ENCODE measurements around the gene PDXDC1. TPM values are rescaled to one million over a fixed set of nuclear protein-coding genes. Genes with fewer than 3 reads are reported as not detected.
"Not testable (repeated sequence)": the region's sequence is repeated elsewhere in the genome, so short reads cannot be mapped to it uniquely, and the experiment has no call there.

PDXDC1 gene
- total RNA-seq, 2 donors from 2014 or later: 79.1 to 97.4 TPM

DNA sequence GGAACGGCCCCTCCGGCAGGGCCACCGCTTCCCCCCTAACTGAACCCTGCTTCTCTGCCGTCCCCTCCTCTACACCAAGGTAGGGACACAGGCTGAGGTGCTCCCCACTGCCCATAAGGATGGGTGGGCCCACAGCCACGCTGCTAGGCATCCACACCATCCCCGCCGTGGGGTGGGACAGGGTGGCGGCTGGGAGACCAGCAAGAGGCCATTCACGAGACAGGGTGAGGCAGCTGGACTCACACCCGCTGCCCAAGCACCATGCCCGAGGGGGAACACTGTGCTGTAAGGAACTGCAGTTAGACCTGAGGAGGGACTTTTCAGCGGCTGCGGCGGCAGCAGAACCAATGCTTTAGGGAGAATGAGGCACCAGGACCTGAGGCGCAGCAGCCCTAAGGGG lies 166.8 kb downstream of the PDXDC1 start:
- Histone ChIP-seq H3K27me3 (replicated peaks; ENCODE audit: insufficient read depth) (no peaks in the 10 kb centered on the region), H3K9me3 (no peaks in the 10 kb centered on the region), H3K4me1 (ENCODE audit: control insufficient read depth in 1 of 2, low read depth in 2 of 2) (peaks cover 29 to 51% of the 10 kb centered on the region in 2 donors), H3K27ac (peak overlapping the region; percentile 80 to 99), H3K4me3 (peak overlapping the region; percentile 68), H3K36me3 (no peaks in the 10 kb centered on the region)
- DNase-seq (ENCODE audit: low spot score) (no peak), ATAC-seq (ENCODE audit: insufficient number of reproducible peaks, low FRiP score, low read depth) (no peak)
- TF ChIP-seq, protein P1, sequence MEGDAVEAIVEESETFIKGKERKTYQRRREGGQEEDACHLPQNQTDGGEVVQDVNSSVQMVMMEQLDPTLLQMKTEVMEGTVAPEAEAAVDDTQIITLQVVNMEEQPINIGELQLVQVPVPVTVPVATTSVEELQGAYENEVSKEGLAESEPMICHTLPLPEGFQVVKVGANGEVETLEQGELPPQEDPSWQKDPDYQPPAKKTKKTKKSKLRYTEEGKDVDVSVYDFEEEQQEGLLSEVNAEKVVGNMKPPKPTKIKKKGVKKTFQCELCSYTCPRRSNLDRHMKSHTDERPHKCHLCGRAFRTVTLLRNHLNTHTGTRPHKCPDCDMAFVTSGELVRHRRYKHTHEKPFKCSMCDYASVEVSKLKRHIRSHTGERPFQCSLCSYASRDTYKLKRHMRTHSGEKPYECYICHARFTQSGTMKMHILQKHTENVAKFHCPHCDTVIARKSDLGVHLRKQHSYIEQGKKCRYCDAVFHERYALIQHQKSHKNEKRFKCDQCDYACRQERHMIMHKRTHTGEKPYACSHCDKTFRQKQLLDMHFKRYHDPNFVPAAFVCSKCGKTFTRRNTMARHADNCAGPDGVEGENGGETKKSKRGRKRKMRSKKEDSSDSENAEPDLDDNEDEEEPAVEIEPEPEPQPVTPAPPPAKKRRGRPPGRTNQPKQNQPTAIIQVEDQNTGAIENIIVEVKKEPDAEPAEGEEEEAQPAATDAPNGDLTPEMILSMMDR (IDR thresholded peaks at IDR 0.05): no peak

GRCh38 chr16:15142107-15142890 lies 167.5 kb downstream of the PDXDC1 start:
- H3K36me3 ChIP-seq; H3K9me3 ChIP-seq; H3K27me3 ChIP-seq (replicated peaks; ENCODE audit: insufficient read depth); ATAC-seq (ENCODE audit: insufficient number of reproducible peaks, low FRiP score, low read depth); DNase-seq (ENCODE audit: low spot score): not testable (repeated sequence)
- Histone ChIP-seq H3K27ac (peak overlapping the region; percentile 98 to 99), H3K4me3 (peak overlapping the region; percentile 68), H3K4me1 (ENCODE audit: control insufficient read depth in 1 of 2, low read depth in 2 of 2) (peaks cover 35 to 58% of the 10 kb centered on the region in 2 donors)

- DNase-seq (ENCODE audit: low spot score); H3K27me3 ChIP-seq (replicated peaks; ENCODE audit: insufficient read depth); H3K9me3 ChIP-seq; H3K36me3 ChIP-seq; ATAC-seq (ENCODE audit: insufficient number of reproducible peaks, low FRiP score, low read depth): not testable (repeated sequence)
- Histone ChIP-seq H3K27ac (peak overlapping the region; percentile 98 to 99), H3K4me1 (ENCODE audit: control insufficient read depth in 1 of 2, low read depth in 2 of 2) (peaks cover 36 to 65% of the 10 kb centered on the region in 2 donors), H3K4me3 (peak overlapping the region; percentile 68)
Measured at GRCh38 chr16:15142891-15143600, 168.2 kb downstream of the PDXDC1 start.

DNA sequence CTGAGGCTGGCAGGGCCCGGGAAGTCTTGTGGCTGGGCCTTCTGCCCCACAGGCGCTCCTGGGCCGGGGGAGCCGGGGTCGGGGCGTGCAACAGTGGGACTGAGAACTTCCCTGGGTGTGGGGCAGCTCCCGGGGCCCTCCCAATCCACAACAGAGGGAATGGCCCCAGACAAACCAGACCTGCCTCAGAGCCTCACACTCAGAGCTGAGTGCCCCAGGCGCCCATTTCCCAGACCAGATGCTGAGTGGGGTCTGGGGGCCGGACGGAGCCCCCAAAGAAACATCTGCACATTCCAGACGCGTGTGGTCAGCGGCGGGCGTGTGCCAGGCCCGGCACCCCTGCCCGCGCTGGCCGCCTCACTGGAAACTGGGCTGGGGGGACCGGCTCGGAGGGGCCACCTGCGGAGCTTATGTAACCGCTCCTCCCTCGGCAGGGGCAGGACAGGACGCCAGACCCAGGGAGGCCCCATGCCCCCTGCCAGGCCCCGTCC lies 168.8 kb downstream of the PDXDC1 start:
- H3K4me1 ChIP-seq (ENCODE audit: control insufficient read depth in 1 of 2, low read depth in 2 of 2): peaks cover 36 to 65% of the 10 kb centered on the region in 2 donors
- ATAC-seq (ENCODE audit: insufficient number of reproducible peaks, low FRiP score, low read depth): not testable (repeated sequence)

GRCh38 chr16:15144092-15144631 lies 169.3 kb downstream of the PDXDC1 start:
- H3K36me3 ChIP-seq; H3K27me3 ChIP-seq (replicated peaks; ENCODE audit: insufficient read depth); ATAC-seq (ENCODE audit: insufficient number of reproducible peaks, low FRiP score, low read depth); H3K9me3 ChIP-seq; DNase-seq (ENCODE audit: low spot score): not testable (repeated sequence)
- Histone ChIP-seq H3K27ac (peak overlapping the region; percentile 98 to 99), H3K4me3 (peak overlapping the region; percentile 68), H3K4me1 (ENCODE audit: control insufficient read depth in 1 of 2, low read depth in 2 of 2) (peaks cover 36 to 70% of the 10 kb centered on the region in 2 donors)

More for the DNA sequence above, 168.8 kb downstream of the PDXDC1 start:
- H3K27me3 ChIP-seq (replicated peaks; ENCODE audit: insufficient read depth); H3K9me3 ChIP-seq; DNase-seq (ENCODE audit: low spot score); H3K36me3 ChIP-seq: not testable (repeated sequence)
- Histone ChIP-seq H3K27ac (peak overlapping the region; percentile 98 to 99), H3K4me3 (peak overlapping the region; percentile 68)

DNA sequence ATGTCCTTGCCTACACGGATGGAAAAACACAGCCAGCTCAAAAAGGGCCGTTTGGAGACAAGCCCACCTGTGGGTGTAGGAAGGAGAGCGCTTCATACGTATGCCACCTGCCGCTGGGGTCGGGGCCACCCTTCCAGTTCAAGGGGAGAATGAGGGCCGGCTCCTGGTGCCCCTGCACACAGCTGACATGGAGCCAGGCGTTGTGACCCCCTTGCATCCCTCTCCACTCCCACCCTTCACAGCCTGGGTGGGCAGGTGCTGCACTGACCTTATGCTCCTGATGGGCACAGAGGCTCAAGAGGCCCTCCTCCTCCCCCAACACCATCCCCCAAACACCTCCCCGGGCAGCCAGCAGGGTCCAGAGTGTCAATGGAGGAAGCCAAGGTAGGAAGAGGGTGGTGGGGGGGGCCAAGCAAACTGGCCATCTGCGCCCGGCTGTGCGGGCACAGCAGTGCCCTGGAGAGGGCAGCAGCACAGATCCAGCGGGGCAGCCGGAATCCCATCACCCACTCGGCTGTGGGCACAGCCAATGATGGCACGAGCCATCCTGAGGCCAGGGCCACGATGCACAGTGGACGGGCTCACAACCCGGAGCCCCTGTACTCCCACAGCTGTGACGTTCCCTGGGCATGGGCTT lies 170.1 kb downstream of the PDXDC1 start:
- H3K27ac ChIP-seq: peak overlapping the region; percentile 98 to 99
- TF ChIP-seq, protein P1 (IDR thresholded peaks at IDR 0.05): peak; percentile 20
- not testable (repeated sequence) for H3K9me3 ChIP-seq; H3K27me3 ChIP-seq (replicated peaks; ENCODE audit: insufficient read depth); DNase-seq (ENCODE audit: low spot score); H3K36me3 ChIP-seq
- H3K4me3 ChIP-seq: peak overlapping the region; percentile 68
- peak; percentile 6 for ATAC-seq (ENCODE audit: insufficient number of reproducible peaks, low FRiP score, low read depth)
- peaks cover 36 to 74% of the 10 kb centered on the region in 2 donors for H3K4me1 ChIP-seq (ENCODE audit: control insufficient read depth in 1 of 2, low read depth in 2 of 2)
